Neural crest cell (in vitro differentiated cells): ENCODE data around the gene MAN2C1. TPM values are rescaled to one million over a fixed set of nuclear protein-coding genes. Genes with fewer than 3 reads are reported as not detected.

Source experiments
- DNase-seq: peaks from one replicate; pipeline ENCODE4 v3.0.0; 2021; ENCODE audit warnings: low read depth, mixed read lengths, low spot score
- H3K27ac Mint-ChIP-seq: one replicate; pipeline ENCODE4 v1.8.0; 2021; ENCODE audit warnings: mild to moderate bottlenecking, mixed read lengths; ENCODE audit not compliant: unreplicated experiment
- H3K27me3 Mint-ChIP-seq: 2 replicates; pipeline ENCODE4 v1.8.0; 2021; ENCODE audit warnings: low read depth, mild to moderate bottlenecking, mixed read lengths
- H3K36me3 Mint-ChIP-seq: 2 replicates; pipeline ENCODE4 v1.8.0; 2021; ENCODE audit warnings: low read depth, mild to moderate bottlenecking, mixed read lengths
- H3K4me1 Mint-ChIP-seq: 2 replicates; pipeline ENCODE4 v1.8.0; 2021; ENCODE audit warnings: mixed read lengths
- H3K4me3 Mint-ChIP-seq: one replicate; pipeline ENCODE4 v1.8.0; 2021; ENCODE audit warnings: mild to moderate bottlenecking, mixed read lengths
- H3K9me3 Mint-ChIP-seq: 2 replicates; pipeline ENCODE4 v1.8.0; 2021; ENCODE audit warnings: mixed read lengths
- total RNA-seq: library from RNA; stranded (reverse); gene quantifications from 2 replicates; pipeline ENCODE4 v1.2.1, GENCODE V29; 2021
- TF ChIP-seq, protein P1 (sequence below): fragments of 200-600 bp; sonication (generic); conservative IDR thresholded peaks from 2 replicates; pipeline ENCODE4 v1.5.0; 2021; ENCODE audit warnings: antibody characterized with exemption, mild to moderate bottlenecking

MAN2C1 gene
- total RNA-seq, 1 donor from 2014 or later, result 222 TPM

DNA sequence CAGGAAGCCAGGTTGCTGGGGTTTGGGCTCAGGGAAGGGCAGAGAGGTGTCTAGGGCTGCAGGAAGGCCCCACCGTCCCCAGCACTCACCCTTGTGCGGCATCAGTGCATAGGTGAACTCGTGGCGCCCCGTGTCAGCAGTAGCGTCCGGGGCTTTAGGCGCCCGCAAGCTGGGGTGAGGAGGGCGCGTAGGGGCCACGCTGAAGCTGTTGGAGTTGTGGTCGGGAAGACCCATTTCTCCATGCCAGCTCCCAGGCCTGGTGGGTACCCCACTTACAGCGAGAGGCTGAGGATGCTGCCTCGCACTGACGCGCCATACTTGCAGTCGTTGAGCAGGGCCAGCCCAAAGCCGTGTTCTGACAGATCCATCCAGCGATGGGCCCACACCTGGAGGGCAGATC lies 11.9 kb downstream of the MAN2C1 start:
- no peaks in the 10 kb centered on the region for H3K27me3 Mint-ChIP-seq
- H3K36me3 Mint-ChIP-seq, result no peaks in the 10 kb centered on the region

DNA sequence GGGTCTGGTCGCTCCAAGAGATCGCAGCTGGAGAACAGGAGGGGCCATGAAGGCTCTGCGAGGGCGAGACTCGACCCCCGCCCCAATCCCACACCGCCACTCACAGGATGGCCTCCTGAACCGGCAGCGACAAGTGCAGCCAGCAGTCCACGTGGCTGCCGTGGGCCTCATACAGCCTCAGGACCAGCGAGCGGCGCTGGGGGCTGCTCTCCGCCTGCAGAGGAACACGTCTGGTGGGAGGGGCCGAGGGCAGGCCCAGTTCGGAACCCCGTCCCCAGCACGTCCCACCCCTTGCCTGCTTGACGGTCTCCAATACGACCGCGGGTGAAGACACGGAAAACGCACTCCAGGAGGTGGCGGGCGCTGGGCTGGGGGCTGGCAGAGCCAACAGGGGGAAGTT lies 12.4 kb downstream of the MAN2C1 start:
- no peaks in the 10 kb centered on the region for H3K27me3 Mint-ChIP-seq
- H3K9me3 Mint-ChIP-seq, result no peaks in the 10 kb centered on the region
- H3K27ac Mint-ChIP-seq, result no peak overlapping the region
- H3K4me1 Mint-ChIP-seq, result no peaks in the 10 kb centered on the region
- TF ChIP-seq, protein P1, sequence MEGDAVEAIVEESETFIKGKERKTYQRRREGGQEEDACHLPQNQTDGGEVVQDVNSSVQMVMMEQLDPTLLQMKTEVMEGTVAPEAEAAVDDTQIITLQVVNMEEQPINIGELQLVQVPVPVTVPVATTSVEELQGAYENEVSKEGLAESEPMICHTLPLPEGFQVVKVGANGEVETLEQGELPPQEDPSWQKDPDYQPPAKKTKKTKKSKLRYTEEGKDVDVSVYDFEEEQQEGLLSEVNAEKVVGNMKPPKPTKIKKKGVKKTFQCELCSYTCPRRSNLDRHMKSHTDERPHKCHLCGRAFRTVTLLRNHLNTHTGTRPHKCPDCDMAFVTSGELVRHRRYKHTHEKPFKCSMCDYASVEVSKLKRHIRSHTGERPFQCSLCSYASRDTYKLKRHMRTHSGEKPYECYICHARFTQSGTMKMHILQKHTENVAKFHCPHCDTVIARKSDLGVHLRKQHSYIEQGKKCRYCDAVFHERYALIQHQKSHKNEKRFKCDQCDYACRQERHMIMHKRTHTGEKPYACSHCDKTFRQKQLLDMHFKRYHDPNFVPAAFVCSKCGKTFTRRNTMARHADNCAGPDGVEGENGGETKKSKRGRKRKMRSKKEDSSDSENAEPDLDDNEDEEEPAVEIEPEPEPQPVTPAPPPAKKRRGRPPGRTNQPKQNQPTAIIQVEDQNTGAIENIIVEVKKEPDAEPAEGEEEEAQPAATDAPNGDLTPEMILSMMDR, result no peak
- H3K36me3 Mint-ChIP-seq, result no peaks in the 10 kb centered on the region
- H3K4me3 Mint-ChIP-seq, result no peak overlapping the region
- no peak for DNase-seq

More for the DNA sequence above, 11.9 kb downstream of the MAN2C1 start:
- H3K4me1 Mint-ChIP-seq, result no peaks in the 10 kb centered on the region
- H3K9me3 Mint-ChIP-seq, result no peaks in the 10 kb centered on the region
- no peak overlapping the region for H3K4me3 Mint-ChIP-seq
- DNase-seq, result no peak
- no peak overlapping the region for H3K27ac Mint-ChIP-seq
- TF ChIP-seq, protein P1, result no peak

DNA sequence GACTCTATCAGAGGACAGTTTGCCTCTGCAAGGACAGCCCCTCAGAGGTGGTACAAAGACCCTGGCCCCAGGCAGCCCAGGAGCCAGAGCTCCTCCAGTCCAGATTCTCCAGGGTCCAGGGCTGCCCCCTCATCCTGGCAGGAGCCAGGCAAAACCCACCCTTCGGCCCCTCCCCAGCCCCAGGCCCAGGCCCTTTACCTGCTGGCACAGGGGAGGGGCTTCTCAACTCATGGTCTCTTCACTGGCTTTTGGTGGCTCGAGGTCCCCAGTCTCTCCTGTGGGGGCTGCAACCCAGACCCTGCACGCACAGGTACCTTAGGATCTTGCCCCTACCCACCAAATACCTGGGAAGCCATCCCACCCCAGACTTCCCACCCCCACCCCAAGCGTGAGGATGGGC lies 13.0 kb downstream of the MAN2C1 start:
- Mint-ChIP-seq H3K4me1 (no peaks in the 10 kb centered on the region), H3K27me3 (no peaks in the 10 kb centered on the region), H3K36me3 (no peaks in the 10 kb centered on the region), H3K27ac (no peak overlapping the region), H3K9me3 (no peaks in the 10 kb centered on the region), H3K4me3 (no peak overlapping the region)
- TF ChIP-seq, protein P1, result no peak
- DNase-seq, result no peak

DNA sequence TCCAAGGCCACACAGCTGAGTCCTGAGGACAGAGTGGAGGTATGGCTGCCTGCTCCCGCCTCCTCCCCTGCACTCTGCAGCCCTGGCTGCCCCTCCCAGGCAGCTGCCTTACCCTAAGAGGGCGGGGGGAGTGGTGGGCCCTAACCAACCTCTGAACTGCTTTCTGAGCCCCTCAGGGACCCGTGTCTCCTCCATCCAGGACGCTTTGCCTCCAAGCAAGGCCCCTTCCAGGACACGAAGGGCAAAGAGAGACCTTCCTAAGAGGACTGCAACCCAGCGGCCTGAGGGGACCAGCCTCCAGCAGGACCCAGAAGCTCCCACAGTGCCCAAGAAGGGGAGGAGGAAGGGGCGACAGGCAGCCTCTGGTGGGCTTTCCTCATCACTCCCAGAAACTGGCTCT lies 14.0 kb downstream of the MAN2C1 start:
- Mint-ChIP-seq H3K4me3 (peak overlapping the region; percentile 54), H3K36me3 (no peaks in the 10 kb centered on the region), H3K27ac (peak overlapping the region; percentile 43), H3K4me1 (no peaks in the 10 kb centered on the region), H3K9me3 (no peaks in the 10 kb centered on the region), H3K27me3 (peaks cover 2% of the 10 kb centered on the region)
- DNase-seq, result no peak
- TF ChIP-seq, protein P1, result no peak

DNA sequence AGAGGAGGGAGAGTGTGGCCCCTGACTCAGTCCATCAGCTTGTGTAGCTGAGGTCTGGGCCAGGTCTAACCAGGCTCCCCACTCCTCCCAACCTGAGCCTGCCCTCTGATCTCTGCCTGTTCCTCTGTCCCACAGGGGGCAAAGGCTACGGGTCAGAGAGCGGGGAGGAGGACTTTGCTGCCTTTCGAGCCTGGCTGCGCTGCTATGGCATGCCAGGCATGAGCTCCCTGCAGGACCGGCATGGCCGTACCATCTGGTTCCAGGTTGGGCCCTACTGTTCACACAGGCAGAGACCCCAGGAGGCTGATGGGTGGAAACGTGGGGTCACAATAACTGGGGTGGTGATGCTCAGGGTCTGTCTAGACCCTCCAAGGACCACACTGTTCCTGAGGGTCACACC lies 14.8 kb downstream of the MAN2C1 start:
- H3K27ac Mint-ChIP-seq, result no peak overlapping the region
- peaks cover 4% of the 10 kb centered on the region for H3K27me3 Mint-ChIP-seq
- H3K36me3 Mint-ChIP-seq, result no peaks in the 10 kb centered on the region
- no peak for DNase-seq
- TF ChIP-seq, protein P1, result no peak
- H3K9me3 Mint-ChIP-seq, result no peaks in the 10 kb centered on the region
- H3K4me1 Mint-ChIP-seq, result no peaks in the 10 kb centered on the region
- H3K4me3 Mint-ChIP-seq, result no peak overlapping the region
